ENCODE results near the gene AP1G2. TPM values are rescaled to one million over a fixed set of nuclear protein-coding genes. Genes with fewer than 3 reads are reported as not detected.

AP1G2 gene
- total and polyA plus RNA-seq, 2 of the 4 experiments (the other 2 are of a cell fraction) = 2.9 to 19.2 TPM

GRCh38 chr14:23555533-23555881, 12.1 kb downstream of the AP1G2 start:
- H3K27ac ChIP-seq (ENCODE audit: insufficient read depth, low read length) = no peak overlapping the region
- ChIA-PET POLR2A (ENCODE audit: unreplicated experiment) (interaction anchor here (0.5 to 0.7 kb wide), 3 partner anchors 10 to 675 kb away, joined by 3 to 6 read pairs (median 5); no protein-coding TSS in a partner anchor), CTCF (no interaction called here)
- no peaks in the 10 kb centered on the region for H3K9me3 ChIP-seq (ENCODE audit: control insufficient read depth, insufficient read depth, low read length)
- ATAC-seq (ENCODE audit: low read depth) (peak; percentile 4), DNase-seq (no peak)
- H3K4me2 ChIP-seq (ENCODE audit: low read depth, low read length) = peak overlapping the region; percentile 84
- no peak overlapping the region for H3K18ac ChIP-seq (ENCODE audit: low read depth, low read length)
- H3K23ac ChIP-seq (ENCODE audit: low read depth, low read length) = no peak overlapping the region
- no peak overlapping the region for H3K9ac ChIP-seq (ENCODE audit: low read depth, low read length)
- H3K9me1 ChIP-seq (ENCODE audit: insufficient read depth, low read length) = peaks cover 10% of the 10 kb centered on the region
- H4K8ac ChIP-seq (ENCODE audit: low read depth in 2 of 2, low read length in 2 of 2) = peak overlapping the region; percentile 42 to 98; a peak in 3 of 4 replicates
- no peak overlapping the region for H2AK5ac ChIP-seq (ENCODE audit: low read depth, low read length)
- H2BK120ac ChIP-seq (ENCODE audit: low read depth, low read length) = no peak overlapping the region
- peak overlapping the region; percentile 77 for H3K4me3 ChIP-seq (ENCODE audit: insufficient read depth, low read depth, low read length)
- dilution Hi-C loops (cut with HindIII; ENCODE audit: low sequenced_read_pairs, unreplicated experiment) = no loop called here
- H3K79me1 ChIP-seq (ENCODE audit: low read depth in 1 of 2, low read length in 2 of 2) = peaks cover 15 to 18% of the 10 kb centered on the region in 2 experiments
- H2BK15ac ChIP-seq (ENCODE audit: low read depth, low read length) = no peak overlapping the region
- H2BK5ac ChIP-seq (ENCODE audit: low read depth, low read length, poor library complexity, severe bottlenecking) = no peak overlapping the region
- H3K36me3 ChIP-seq (ENCODE audit: control insufficient read depth, insufficient read depth, low read length) = peaks cover 7% of the 10 kb centered on the region; the same call in 1 of the 2 replicates
- H3K27me3 ChIP-seq (ENCODE audit: control insufficient read depth, insufficient read depth, low read length) = no peaks in the 10 kb centered on the region; the same call in 1 of the 2 replicates
- no peak overlapping the region for H3K4ac ChIP-seq (ENCODE audit: low read depth, low read length)
- H4K20me1 ChIP-seq (ENCODE audit: insufficient read depth, low read length) = no peaks in the 10 kb centered on the region
- TF ChIP-seq ELK1 (IDR thresholded peaks at IDR 0.05; ENCODE audit: borderline replicate concordance, low read depth, low read length) (no peak), CEBPB (IDR thresholded peaks at IDR 0.05; ENCODE audit: low read depth, low read length) (no peak), FOS (IDR thresholded peaks at IDR 0.05; ENCODE audit: low read depth, low read length) (no peak), CTCF (conservative IDR thresholded peaks at IDR 0.05; ENCODE audit: low read depth, low read length) (no peak), MAFK (IDR thresholded peaks at IDR 0.05; ENCODE audit: low read depth, low read length) (no peak), MAZ (IDR thresholded peaks at IDR 0.05; ENCODE audit: borderline replicate concordance, low read depth, low read length) (no peak), POLR2A (IDR thresholded peaks at IDR 0.05; ENCODE audit: low read depth, low read length) (no peak), RCOR1 (IDR thresholded peaks at IDR 0.05; ENCODE audit: insufficient replicate concordance, low read length) (no peak), RAD21 (IDR thresholded peaks at IDR 0.05; ENCODE audit: low read length) (no peak), NFE2L2 (IDR thresholded peaks at IDR 0.05; ENCODE audit: low read depth, low read length) (no peak), RFX5 (IDR thresholded peaks at IDR 0.05; ENCODE audit: low read depth, low read length) (no peak), CHD1 (IDR thresholded peaks at IDR 0.05; ENCODE audit: low read depth, low read length) (no peak), SMC3 (IDR thresholded peaks at IDR 0.05; ENCODE audit: low read depth, low read length) (no peak), BHLHE40 (IDR thresholded peaks at IDR 0.05; ENCODE audit: low read depth, low read length) (no peak), USF2 (IDR thresholded peaks at IDR 0.05; ENCODE audit: low read depth, low read length) (no peak), MXI1 (IDR thresholded peaks at IDR 0.05; ENCODE audit: borderline replicate concordance, low read depth, low read length) (no peak)
- H3K14ac ChIP-seq (replicated peaks; ENCODE audit: low read depth, low read length) = no peak overlapping the region
- H4K5ac ChIP-seq (ENCODE audit: low read depth, low read length) = no peak overlapping the region
- WGBS, 2 experiments (ENCODE audit: extremely low coverage in 2 of 2, insufficient read length in 1 of 2) = 0% methylated on average over 4 of the region's 14 CpGs; no CpG with 5 or more reads in 1 of the 2 experiments
- BruUV-seq (replicated peaks) = no TSS peak
- no peak overlapping the region for H4K91ac ChIP-seq (ENCODE audit: insufficient read depth, low read depth, low read length)
- peak overlapping the region; percentile 100 for H2AFZ ChIP-seq (replicated peaks; ENCODE audit: low read length, poor library complexity)
- H3K56ac ChIP-seq (ENCODE audit: extremely low read depth, insufficient read depth, low read length) = no peak overlapping the region
- intact Hi-C loops (cut with micrococcal nuclease) = no loop called here
- in situ Hi-C loops (cut with MboI; ENCODE audit: low sequenced_read_pairs) = loop anchor here (5.0 to 10.0 kb wide), 2 partner anchors 78 to 231 kb away; partner anchors contain the start of gene PABPN1
- H3K4me1 ChIP-seq (ENCODE audit: control insufficient read depth, insufficient read depth, low read length) = peaks cover 7% of the 10 kb centered on the region
- H2BK20ac ChIP-seq (ENCODE audit: low read depth, low read length) = no peak overlapping the region
- H2AK9ac ChIP-seq (replicated peaks; ENCODE audit: low read depth, low read length, poor library complexity) = peak overlapping the region; percentile 94

Measured in IMR-90 (cell line).